Aorta (tissue), 5 donors: ENCODE results near the gene ABCC11. TPM values are rescaled to one million over a fixed set of nuclear protein-coding genes. Genes with fewer than 3 reads are reported as not detected.

Source experiments
- ATAC-seq: fragments of 200-7000 bp; cut with Tn5 transposase; one replicate; pipeline ENCODE4 v1.9.1; 2022; ENCODE audit warnings: moderate library complexity; ENCODE audit not compliant: low FRiP score
- DNase-seq, 2 donors: peaks; one replicate each; pipeline ENCODE4 v3.0.0-alpha.2; 2020
- H3K27ac ChIP-seq, 2 donors: one replicate each; pipeline ENCODE4 v1.5.1; 2013; ENCODE audit warnings: low read length in 2 of 2, mild to moderate bottlenecking in 2 of 2, moderate library complexity in 2 of 2, control low read depth in 1 of 2, inconsistent platforms in 1 of 2, low read depth in 1 of 2
- H3K27me3 ChIP-seq, 2 donors: one replicate each; pipeline ENCODE4 v1.6.1; 2013; ENCODE audit warnings: control low read depth in 1 of 2, low read length in 1 of 2, mild to moderate bottlenecking in 1 of 2, moderate library complexity in 1 of 2; ENCODE audit not compliant: insufficient read depth in 2 of 2, control insufficient read depth in 1 of 2
- H3K36me3 ChIP-seq, 2 donors: one replicate each; pipeline ENCODE4 v1.6.1; 2013; ENCODE audit warnings: control low read depth in 1 of 2, low read length in 1 of 2, mild to moderate bottlenecking in 1 of 2; ENCODE audit not compliant: insufficient read depth in 2 of 2, control insufficient read depth in 1 of 2
- H3K4me1 ChIP-seq, 2 donors: one replicate each; pipeline ENCODE4 v1.6.1; 2013; ENCODE audit warnings: low read length in 2 of 2, control low read depth in 1 of 2, mild to moderate bottlenecking in 1 of 2, moderate library complexity in 1 of 2; ENCODE audit not compliant: insufficient read depth in 2 of 2, control insufficient read depth in 1 of 2
- H3K4me3 ChIP-seq, 2 donors: one replicate each; pipeline ENCODE4 v1.5.1; 2013; ENCODE audit warnings: low read length in 2 of 2, control low read depth in 1 of 2, mild to moderate bottlenecking in 1 of 2
- H3K9me3 ChIP-seq: one replicate; pipeline ENCODE4 v1.6.1; 2013; ENCODE audit warnings: mild to moderate bottlenecking, low read length; ENCODE audit not compliant: control insufficient read depth
- WGBS, 2 donors: extraction: QIAGEN DNeasy Blood & Tissue Kit; methylation state at CpG; one replicate each; pipeline ENCODE4 v1.1.7; 2013; 5-methylcytosine and 5-hydroxymethylcytosine counted together
- intact Hi-C, 2 donors: fragments of 100-400 bp; cut with DNase I; formaldehyde crosslinking; loops; one replicate each; pipeline versions ENCODE4 v1.14.2 to v1.15.0; 2022
- polyA plus RNA-seq, 2 donors: library from polyadenylated mRNA; stranded (reverse); fragments of 200-250 nt; gene quantifications; one replicate each; pipeline ENCODE4 v1.2.3, GENCODE V29; 2013
- total RNA-seq, 2 donors: library from RNA; stranded (reverse); fragmentation: NEBNext Ultra II Directional; extraction: Animal tissue kit (Norgen Biotek cat#: 25700); gene quantifications; one replicate each; pipeline ENCODE4 v1.2.1, GENCODE V29; 2021
- donor health status: healthy with polysubstance abuse.
- donor health status: Bipolar disorder and iron deficiency.
- donor health status: DM: no; HTN: no; CAD: no.
- donor health status: DM: no; HTN: no; CAD: no.
- donor health status: DM: yes; HTN: yes; CAD: no.

ABCC11 gene
- total and polyA plus RNA-seq, 4 donors, result 0.13 TPM; not detected in 3

- Histone ChIP-seq H3K27ac (no peak overlapping the region), H3K4me1 (peaks cover 0 to 1% of the 10 kb centered on the region in 2 donors)
- intact Hi-C loops, result no loop called here
These were observed 35.4 kb upstream of the ABCC11 start for GRCh38 chr16:48282636-48283263.

GRCh38 chr16:48280546-48280945 is 33.2 kb upstream of the ABCC11 start:
- H3K4me1 ChIP-seq, result peaks cover 0 to 6% of the 10 kb centered on the region in 2 donors
- H3K36me3 ChIP-seq, result no peaks in the 10 kb centered on the region
- intact Hi-C loops, result no loop called here
- H3K27ac ChIP-seq, result no peak overlapping the region
- H3K4me3 ChIP-seq, result no peak overlapping the region
- WGBS, 2 donors, result 91 to 93% methylated on average over 2 of the region's 2 CpGs
- ATAC-seq (no peak), DNase-seq (no peak)
- no peaks in the 10 kb centered on the region for H3K9me3 ChIP-seq
- H3K27me3 ChIP-seq, result no peaks in the 10 kb centered on the region

More at GRCh38 chr16:48282636-48283263, 35.4 kb upstream of the ABCC11 start:
- DNase-seq, result no peak
- Histone ChIP-seq H3K4me3 (no peak overlapping the region), H3K36me3 (peaks cover 3 to 6% of the 10 kb centered on the region in 2 donors), H3K27me3 (no peaks in the 10 kb centered on the region), H3K9me3 (peaks cover 2% of the 10 kb centered on the region)
- no peak for ATAC-seq
- 1 to 4% methylated on average over 2 of the region's 2 CpGs for WGBS, 2 donors

GRCh38 chr16:48279199-48279598 is 31.9 kb upstream of the ABCC11 start:
- H3K4me3 ChIP-seq, result no peak overlapping the region
- no peaks in the 10 kb centered on the region for H3K36me3 ChIP-seq
- intact Hi-C loops, result loop anchor here in 1 of 2 donors (10.0 kb wide), 2 partner anchors 86 to 266 kb away; no protein-coding TSS in a partner anchor
- WGBS, 2 donors, result 78 to 82% methylated on average over 2 of the region's 2 CpGs
- H3K27ac ChIP-seq, result no peak overlapping the region
- no peak for ATAC-seq
- peaks cover 0 to 7% of the 10 kb centered on the region in 2 donors for H3K4me1 ChIP-seq
- DNase-seq, result no peak
- no peaks in the 10 kb centered on the region for H3K9me3 ChIP-seq
- H3K27me3 ChIP-seq, result no peaks in the 10 kb centered on the region

- Histone ChIP-seq H3K4me3 (no peak overlapping the region), H3K9me3 (no peaks in the 10 kb centered on the region), H3K4me1 (peaks cover 0 to 5% of the 10 kb centered on the region in 2 donors), H3K36me3 (no peaks in the 10 kb centered on the region), H3K27me3 (no peaks in the 10 kb centered on the region), H3K27ac (no peak overlapping the region)
- WGBS, 2 donors, result 90 to 92% methylated on average over 5 of the region's 5 CpGs
- DNase-seq (no peak), ATAC-seq (no peak)
- intact Hi-C loops, result loop anchor here in 1 of 2 donors (10.0 kb wide), 2 partner anchors 88 to 268 kb away; no protein-coding TSS in a partner anchor
These were observed 29.8 kb upstream of the ABCC11 start for GRCh38 chr16:48277158-48277557.

GRCh38 chr16:48276102-48276501 is 28.8 kb upstream of the ABCC11 start:
- Histone ChIP-seq H3K27me3 (no peaks in the 10 kb centered on the region), H3K36me3 (no peaks in the 10 kb centered on the region), H3K4me1 (peaks cover 0 to 5% of the 10 kb centered on the region in 2 donors), H3K27ac (no peak overlapping the region), H3K9me3 (no peaks in the 10 kb centered on the region), H3K4me3 (no peak overlapping the region)
- intact Hi-C loops, result loop anchor here in 1 of 2 donors (10.0 kb wide), 2 partner anchors 89 to 269 kb away; no protein-coding TSS in a partner anchor
- 25 to 34% methylated on average over 4 of the region's 4 CpGs for WGBS, 2 donors
- ATAC-seq, result no peak
- DNase-seq, result no peak

GRCh38 chr16:48274476-48274875 is 27.1 kb upstream of the ABCC11 start:
- H3K36me3 ChIP-seq, result no peaks in the 10 kb centered on the region

GRCh38 chr16:48272837-48273421 is 25.6 kb upstream of the ABCC11 start:
- Histone ChIP-seq H3K27ac (peak overlapping the region; percentile 73 to 88), H3K9me3 (no peaks in the 10 kb centered on the region), H3K36me3 (no peaks in the 10 kb centered on the region), H3K4me1 (peaks cover 0 to 5% of the 10 kb centered on the region in 2 donors), H3K4me3 (peak overlapping the region in 1 of 2 donors; percentile 29), H3K27me3 (no peaks in the 10 kb centered on the region)
- ATAC-seq (peak; percentile 56), DNase-seq (no peak)
- intact Hi-C loops, result loop anchor here in 1 of 2 donors (10.0 kb wide), 2 partner anchors 92 to 272 kb away; no protein-coding TSS in a partner anchor
- WGBS, 2 donors, result 10 to 15% methylated on average over 8 of the region's 8 CpGs

More at GRCh38 chr16:48274476-48274875, 27.1 kb upstream of the ABCC11 start:
- 92 to 99% methylated on average over 1 of the region's 1 CpG for WGBS, 2 donors
- Histone ChIP-seq H3K4me1 (peaks cover 0 to 5% of the 10 kb centered on the region in 2 donors), H3K4me3 (no peak overlapping the region), H3K27ac (no peak overlapping the region), H3K9me3 (no peaks in the 10 kb centered on the region), H3K27me3 (no peaks in the 10 kb centered on the region)
- intact Hi-C loops, result loop anchor here in 1 of 2 donors (10.0 kb wide), 2 partner anchors 90 to 270 kb away; no protein-coding TSS in a partner anchor
- no peak for ATAC-seq
- no peak for DNase-seq

- H3K27me3 ChIP-seq, result no peaks in the 10 kb centered on the region
- no peak overlapping the region for H3K4me3 ChIP-seq
- intact Hi-C loops, result loop anchor here in 1 of 2 donors (10.0 kb wide), 2 partner anchors 93 to 273 kb away; no protein-coding TSS in a partner anchor
- H3K27ac ChIP-seq, result no peak overlapping the region
- peaks cover 0 to 4% of the 10 kb centered on the region in 2 donors for H3K4me1 ChIP-seq
- H3K9me3 ChIP-seq, result no peaks in the 10 kb centered on the region
- WGBS, 2 donors, result 15 to 20% methylated on average over 5 of the region's 5 CpGs
- DNase-seq (no peak), ATAC-seq (no peak)
- H3K36me3 ChIP-seq, result no peaks in the 10 kb centered on the region
These were observed 24.4 kb upstream of the ABCC11 start for GRCh38 chr16:48271728-48272127.
